ENCODE data around the gene BPHL.
"Not testable (repeated sequence)": the region's sequence is repeated elsewhere in the genome, so short reads cannot be mapped to it uniquely, and the experiment has no call there.

The BPHL gene

DNA sequence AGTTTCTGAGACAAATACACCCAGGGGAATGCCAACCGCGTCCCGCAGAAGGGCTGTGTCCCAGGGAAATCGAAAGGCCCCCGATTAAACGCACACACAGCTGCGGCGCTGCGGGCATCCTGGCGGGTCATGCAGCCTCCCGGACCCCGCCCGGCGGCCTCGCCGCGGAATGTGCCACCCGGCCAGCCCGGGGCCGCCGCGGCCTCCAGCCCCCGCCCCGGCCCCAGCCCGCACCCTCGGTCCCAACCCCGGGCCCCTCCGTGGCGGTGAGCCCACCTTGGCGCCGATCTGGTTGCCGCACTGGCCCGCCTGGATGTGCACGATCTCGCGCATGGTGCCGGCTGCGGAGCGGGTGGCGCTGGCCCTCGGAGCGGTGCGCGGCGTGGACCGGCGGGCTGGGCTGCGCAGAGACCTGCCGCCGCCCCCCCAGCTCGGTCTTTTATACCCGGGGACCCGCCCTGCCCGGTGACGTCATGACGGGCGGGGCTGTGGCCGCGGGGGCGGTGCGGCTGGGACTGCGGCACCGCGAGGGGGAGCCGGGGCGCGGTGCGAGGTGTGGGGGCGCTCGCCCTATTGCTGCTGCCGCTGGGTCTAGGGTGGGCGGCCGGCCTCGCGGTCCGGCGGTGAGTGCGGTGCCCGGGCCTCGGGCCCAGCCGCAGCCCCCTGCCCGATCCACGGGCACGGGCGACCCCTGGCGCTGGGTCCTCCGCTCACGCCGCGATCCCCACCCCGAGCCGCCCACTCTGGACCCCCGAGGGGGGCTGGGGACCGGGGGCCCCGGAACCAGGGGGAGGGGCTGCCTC is 38.8 kb downstream of the BPHL start, which contains the start of gene TUBB2A:
Gene TUBB2A (minus strand): TSS at position 414 of the 803 bp plus-strand sequence. CDS start 81 bp downstream, at position 333.
- peak; percentile 84 for DNase-seq

DNA sequence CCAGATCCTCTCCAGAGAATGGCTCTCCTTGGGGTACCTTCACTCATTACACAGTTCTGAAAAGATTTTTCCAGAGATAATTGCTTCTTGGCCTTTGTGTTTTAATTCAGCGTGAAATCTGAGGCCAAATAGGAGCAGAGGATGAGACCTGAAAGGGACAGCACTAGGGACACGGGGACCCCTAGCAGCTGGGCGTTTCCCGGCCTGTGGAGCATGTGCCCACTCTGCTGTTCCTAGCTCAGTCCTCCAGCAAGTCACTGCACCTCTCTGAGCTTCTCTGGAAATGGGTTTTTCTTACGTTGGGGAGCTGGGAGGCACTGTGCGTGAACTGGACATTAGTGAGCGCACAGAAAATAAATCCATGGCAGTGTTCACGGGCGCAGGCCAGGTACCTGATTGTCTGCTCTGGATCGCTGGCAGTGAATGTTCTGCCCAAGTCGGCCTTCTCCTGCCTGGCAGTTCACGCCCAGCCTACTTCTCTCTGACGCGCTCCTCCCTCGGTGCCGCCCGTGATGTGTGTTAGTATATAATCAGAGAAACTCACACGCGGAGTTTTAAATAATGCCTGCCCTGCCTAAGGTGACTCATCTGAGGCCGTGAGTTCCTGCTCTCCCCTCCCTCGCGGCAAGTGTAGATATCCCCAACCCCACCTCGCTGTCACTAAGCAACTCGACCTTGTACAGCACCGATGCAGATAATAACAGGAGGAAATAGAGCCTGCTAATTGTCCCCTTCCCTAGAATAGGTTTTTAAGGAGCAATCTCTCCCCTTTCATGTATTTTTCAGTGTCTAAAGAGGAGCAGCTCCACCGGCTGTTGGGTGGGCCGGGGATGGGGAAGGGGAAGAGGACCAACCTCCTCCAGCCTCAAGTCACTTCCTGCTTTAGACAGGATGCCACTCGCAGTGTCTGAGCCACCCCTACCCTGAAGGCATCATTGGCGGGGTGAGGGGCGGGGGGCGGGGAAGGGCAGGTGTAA is 41.6 kb downstream of the BPHL start:
- peak; percentile 61 for DNase-seq

DNA sequence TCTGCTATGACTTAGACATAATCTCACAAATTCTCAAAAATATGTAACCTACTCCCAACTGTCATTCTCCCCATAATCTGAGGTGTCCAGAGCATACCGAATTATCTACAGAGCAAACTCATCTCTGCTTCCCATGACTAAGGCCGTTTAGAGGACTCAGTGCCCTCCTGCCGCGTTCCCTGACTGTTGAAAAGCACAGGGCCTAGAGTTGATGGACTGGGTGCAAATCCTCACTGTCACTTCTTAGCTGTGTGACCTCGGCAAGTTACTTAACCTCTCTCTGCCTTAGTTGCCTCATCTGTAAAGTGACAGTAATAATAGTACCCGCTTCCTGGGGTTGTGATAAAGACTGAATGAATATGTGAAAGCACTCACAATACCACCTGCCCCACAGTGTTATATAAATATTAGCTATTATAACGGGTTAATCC is 43.6 kb downstream of the BPHL start:
- no peak for DNase-seq

DNA sequence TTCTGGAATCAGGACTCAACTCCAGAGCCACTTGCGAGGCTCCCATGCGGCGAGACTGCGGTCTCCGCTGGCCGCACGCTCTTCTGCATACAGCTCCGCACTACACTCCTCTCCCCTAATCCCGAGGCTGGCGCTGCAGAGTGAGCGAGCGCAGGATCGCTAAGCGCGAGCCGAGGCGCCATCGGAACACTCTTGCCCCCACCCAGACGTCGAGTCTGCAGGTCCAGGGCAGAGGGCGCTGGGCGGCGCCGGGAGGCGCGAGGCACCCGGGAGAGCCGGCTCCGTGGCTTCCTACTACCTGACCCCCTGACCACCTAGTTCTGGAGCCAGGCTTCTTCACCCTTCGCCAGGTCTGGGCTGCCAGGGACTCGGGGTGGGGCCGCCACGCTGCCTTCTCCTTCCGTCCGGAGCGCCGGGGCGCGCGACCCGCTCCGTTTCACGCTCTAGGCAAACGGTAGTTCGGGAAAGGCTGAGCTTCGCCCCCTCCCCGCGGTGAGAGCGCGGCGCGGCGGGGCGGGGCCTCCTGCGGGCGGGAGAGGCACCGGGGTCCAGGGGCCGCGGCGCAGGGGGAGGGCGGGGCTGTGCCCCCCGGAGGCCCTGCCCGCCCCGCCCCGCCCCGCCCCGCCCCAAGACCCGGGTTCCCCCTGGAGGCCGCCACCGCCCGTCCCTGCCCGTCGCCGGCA is 44.2 kb downstream of the BPHL start:
- DNase-seq: peak; percentile 66

DNA sequence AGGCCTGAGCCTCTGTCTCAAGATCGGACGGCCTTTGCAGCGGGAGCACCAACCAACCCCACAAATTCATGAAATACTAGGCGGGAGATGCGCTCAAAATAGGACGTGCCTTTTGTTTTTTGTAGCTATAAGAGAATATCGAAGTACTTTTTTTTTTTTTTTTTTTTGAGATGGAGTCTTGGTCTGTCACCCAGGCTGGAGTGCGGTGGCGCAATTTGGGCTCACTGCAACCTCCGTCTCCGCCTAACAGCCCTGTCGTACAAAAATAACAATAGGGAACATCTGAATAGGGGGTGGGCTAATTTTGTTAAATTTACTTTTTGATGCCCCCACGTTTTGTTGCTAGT is 44.7 kb downstream of the BPHL start:
- DNase-seq: no peak

DNA sequence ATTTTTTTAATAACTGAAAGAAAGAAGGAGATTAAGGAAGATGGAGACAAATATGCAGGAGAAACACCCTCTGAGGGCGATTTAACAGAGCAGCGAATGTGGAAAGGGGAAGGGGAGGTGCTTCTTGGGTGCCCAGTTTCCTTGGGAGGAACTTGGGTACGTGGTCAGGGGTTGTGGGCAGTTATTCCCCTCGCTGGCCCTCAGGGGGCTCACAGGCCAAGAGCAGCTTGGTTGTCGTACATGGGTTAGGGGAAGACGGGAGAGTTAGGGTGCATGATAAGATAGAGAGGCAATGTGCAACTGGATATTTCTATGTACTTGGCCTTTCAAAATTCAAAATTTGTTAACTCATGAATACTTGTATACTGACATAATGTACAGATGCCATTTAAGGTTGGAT is 45.9 kb downstream of the BPHL start:
- DNase-seq: no peak

DNA sequence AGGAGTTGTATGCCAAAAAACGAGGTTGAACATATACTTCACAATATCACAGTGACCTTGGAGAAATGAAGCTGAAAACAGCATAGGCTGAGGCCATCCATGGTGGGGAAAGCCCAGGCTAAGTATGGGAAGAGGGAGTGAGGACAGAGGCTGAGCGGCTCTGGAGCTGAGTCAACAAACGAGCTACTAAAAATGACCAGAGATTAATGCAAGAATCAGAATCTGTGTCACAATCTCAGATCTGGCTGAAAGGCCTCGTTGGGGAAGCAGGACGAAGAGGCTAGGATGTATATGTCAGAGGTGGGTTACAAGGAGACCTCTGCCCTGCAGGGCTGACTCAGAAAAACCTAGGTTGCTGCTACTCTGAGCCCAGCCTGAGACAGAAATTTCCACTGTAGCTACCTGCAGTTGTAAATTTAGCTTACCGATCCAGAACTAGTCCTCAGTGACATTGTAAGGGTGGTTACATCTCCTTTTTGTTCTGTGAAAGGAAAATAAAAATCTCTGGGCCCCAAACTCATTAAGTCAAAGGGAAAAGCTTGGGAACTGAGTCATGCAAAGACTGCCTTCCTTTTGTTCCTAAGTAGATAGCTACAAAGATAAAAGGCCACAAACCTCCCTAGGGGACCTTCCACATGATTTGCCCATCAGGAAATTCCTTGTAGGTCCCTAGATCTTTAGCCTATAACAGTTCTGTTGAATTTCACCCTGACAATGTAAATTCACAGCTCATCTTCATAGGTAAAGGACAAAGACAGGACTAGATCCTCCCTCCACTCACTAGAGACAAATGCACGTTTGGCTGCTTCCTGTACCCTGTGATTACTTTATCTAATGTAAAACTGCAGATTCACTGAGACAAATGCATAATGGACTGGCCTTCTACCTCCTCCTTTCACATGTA is 47.4 kb downstream of the BPHL start:
- DNase-seq: no peak

DNA sequence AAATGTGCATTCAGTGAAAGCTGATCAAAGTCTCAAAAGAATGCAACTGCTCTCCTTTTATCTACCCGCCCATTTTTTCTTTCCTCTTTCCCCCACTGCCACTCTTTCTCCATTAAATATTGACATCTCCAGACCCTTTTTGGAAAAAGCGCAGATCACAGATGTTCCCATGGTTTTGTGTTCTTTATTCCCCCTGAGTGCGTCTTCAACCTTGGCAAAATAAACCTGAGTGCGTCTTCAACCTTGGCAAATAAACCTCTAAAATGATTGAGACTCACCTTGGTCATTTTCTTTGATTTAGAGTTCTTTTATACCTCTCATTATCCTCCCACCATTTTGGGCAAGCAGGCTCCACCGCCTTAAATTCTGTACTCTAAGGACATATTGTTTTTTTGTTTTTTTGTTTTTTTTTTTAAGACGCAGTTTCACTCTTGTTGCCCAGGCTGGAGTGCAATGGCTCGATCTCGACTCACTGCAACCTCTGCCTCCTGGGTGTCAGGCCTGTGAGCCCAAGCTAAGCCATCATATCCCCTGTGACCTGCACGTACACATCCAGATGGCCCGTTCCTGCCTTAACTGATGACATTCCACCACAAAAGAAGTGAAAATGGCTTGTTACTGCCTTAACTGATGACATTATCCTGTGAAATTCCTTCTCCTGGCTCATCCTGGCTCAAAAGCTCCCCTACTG is 48.2 kb downstream of the BPHL start:
- DNase-seq: not testable (repeated sequence)

DNA sequence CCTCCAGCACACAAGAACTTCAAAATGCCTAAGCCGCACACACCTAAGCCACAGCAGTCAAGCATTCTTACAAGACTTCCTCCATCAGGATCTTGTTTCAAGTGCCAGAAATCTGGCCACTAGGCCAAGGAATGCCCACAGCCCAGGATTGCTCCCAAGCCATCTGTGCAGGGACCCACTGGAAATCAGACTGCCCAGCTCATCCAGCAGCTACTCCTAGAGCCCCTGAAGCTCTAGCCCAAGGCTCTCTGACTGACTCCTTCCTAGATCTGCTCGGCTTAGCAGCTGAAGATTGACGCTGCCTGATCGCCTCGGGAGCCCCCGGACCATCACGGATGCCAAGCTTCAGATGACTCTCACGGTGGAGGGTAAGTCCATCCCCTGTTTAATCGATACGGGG is 49.5 kb downstream of the BPHL start:
- not testable (repeated sequence) for DNase-seq

DNA sequence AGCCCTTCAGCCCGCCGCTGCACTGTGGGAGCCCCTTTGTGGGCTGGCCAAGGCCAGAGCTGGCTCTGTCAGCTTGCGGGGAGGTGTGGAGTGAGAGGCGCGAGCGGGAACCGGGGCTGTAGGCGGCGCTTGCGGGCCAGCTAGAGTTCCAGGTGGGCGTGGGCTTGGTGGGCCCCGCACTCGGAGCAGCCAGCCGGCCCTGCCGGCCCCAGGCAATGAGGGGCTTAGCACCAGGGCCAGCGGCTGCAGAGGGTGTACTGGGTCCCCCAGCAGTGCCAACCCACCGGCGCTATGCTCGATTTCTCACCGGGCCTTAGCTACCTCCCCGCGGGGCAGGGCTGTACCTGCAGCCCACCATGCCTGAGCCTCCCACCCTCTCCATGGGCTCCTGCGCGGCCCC is 52.2 kb downstream of the BPHL start:
- DNase-seq: not testable (repeated sequence)

DNA sequence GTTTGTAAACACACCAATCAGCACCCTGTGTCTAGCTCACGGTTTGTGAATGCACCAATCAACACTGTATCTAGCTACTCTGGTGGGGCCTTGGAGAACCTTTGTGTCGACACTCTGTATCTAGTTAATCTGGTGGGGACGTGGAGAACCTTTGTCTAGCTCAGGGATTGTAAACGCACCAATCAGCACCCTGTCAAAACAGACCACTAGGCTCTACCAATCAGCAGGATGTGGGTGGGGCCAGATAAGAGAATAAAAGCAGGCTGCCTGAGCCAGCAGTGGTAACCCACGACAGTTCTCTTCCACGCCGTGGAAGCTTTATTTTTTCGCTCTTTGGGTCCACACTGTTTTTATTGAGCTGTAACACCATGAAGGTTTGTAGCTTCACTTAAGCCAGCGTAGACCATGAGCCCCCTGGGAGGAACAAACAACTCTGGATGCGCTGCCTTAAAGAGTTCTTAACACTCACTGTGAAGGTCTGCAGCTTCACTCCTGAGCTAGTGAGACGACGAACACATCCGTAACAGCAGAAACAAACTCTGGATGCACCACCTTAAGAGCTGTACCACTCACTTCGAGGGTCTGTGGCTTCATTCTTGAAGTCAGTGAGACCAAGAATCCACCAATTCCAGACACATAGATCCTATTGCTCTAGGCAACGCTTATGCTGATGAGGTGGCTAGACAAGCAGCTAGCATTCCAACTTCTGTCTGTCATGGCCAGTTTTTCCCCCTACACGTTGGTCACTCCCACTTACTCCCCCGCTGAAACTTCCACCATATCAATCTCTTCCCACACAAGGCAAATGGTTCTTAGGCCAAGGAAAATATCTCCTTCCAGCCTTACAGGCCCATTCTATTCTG is 53.0 kb downstream of the BPHL start:
- DNase-seq: not testable (repeated sequence)

DNA sequence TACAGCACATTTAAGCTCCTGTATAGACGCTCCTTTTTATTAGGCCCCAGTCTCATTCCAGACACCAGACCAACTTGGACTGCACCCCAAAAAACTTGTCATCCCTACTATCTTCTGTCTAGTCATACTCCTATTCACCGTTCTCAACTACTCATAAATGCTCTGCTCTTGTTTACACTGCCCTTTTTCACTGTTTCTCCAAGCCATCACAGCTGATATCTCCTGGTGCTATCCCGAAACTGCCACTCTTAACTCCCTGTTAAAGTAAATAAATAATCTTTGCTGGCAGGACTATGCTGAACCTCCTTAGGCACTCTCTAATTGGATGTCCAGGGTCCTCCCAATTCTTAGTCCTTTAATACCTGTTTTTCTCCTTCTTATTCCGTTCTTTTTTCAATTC is 54.3 kb downstream of the BPHL start:
- not testable (repeated sequence) for DNase-seq

DNA sequence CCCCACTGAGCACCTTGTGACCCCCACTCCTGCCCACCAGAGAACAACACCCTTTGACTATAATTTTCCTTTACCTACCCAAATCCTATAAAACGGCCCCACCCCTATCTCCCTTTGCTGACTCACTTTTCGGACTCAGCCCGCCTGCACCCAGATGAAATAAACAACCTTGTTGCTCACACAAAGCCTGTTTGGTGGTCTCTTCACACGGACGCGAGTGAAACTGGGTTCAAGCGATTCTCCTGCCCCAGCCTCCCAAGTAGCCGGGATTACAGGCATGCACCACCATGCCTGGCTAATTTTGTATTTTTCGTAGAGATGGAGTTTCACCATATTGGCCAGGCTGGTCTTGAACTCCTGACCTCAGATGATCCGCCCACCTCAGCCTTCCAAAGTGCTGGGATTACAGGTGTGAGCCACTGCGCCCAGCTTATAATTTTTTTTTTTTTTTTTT is 55.2 kb downstream of the BPHL start:
- DNase-seq: not testable (repeated sequence)

DNA sequence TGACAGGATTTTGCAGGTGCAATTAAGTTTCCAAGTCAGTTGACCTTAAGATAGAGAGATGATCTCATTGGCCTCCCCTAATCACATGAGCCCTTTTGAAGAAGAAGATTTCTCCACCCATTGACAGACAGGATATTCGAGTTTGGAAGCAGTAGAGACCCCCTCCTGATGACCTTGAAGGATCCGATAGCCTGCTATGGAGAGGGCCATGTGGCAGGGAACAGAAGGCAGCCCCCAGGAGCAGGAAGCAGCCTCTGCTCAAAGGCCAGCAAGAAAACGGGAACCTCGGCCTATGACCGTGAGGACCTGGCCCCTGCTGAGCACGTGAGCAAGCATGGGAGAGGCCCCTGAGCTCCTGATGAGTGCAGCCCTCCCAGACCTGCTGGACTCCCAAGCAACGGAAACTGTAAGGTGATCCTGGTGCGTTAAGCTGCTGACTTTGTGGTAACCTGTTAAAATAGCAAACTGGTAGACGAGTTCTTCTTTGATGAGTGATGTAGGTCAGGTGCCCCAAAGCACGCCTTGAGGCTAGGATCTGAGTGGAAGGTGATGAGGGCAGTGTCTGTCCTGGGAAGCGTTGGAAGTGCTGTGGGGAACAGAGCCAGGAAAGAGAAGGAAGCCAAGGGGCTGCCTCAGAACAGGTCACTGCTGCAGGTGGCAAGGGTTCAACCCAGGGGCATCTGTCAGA is 57.3 kb downstream of the BPHL start:
- DNase-seq: no peak

DNA sequence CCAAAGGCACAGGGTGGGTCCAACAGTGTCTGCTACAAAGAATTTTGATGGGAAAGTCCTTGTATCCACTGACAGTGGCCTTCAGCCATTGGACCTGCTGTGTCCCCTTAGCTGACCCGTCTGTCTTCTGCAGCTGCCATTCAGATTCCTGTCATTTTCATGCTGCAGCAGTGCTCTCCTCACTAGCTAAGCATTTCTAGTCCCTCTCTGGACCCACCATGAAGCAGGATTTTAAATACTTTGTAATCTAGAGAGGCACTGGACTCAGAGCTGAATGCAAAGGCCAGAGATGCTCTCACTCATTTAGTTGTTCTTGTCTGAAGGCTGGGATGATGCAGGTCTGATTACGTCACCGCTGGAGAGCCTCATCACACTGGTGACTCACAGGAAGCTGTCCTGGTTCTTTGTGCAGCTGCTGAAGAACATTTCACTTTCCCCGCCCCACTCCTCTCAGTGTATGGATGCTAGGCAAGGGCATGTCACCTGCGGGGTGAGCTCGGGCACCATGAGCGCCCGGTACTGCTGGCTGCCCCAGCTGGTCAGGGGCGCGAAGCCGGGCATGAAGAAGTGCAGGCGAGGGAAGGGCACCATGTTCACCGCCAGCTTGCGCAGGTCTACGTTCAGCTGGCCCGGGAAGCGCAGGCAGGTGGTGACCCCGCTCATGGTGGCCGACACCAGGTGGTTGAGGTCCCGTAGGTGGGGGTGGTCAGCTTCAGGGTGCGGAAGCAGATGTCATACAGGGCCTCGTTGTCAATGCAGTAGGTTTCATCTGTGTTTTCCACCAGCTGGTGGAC is 58.2 kb downstream of the BPHL start:
- peak; percentile 71 for DNase-seq

DNA sequence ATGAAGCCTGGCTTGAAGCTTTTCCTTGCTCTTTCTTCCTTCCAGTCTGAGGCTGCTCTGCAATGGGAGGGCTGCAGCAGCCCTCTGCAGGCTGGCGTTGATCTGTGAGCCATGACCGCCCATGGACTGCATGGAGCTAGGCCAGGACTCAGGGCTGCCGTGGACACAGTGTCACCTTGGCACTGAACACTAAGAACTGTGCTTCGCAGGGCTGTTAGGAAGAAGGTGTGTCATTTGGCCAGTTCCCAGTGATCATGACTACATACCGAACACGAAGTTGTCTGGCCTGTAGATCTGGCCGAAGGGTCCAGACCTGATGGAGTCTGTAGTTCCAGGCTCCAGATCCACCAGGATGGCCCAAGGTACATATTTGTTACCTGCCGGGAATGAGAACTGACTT is 60.2 kb downstream of the BPHL start:
- DNase-seq: not testable (repeated sequence)

DNA sequence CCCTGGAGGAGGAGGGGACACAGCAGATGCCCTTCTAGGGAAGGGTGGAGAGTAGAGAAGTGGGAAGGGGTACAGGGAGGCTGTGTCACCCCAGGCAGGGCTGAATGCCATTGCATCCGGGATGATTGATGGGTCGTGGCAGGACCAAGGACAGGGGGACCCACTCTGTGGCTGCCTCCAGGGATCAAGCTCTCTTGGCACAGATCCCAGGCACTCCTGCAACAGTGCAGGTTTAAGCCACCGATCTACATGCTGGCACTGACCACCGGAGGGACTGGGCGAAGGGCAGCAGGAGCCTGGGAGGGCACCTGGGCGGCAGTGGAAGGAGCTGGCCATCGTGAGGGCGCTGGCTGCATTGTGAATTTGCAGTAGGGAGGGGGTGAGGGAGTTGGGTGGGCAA is 61.4 kb downstream of the BPHL start:
- DNase-seq: not testable (repeated sequence)

DNA sequence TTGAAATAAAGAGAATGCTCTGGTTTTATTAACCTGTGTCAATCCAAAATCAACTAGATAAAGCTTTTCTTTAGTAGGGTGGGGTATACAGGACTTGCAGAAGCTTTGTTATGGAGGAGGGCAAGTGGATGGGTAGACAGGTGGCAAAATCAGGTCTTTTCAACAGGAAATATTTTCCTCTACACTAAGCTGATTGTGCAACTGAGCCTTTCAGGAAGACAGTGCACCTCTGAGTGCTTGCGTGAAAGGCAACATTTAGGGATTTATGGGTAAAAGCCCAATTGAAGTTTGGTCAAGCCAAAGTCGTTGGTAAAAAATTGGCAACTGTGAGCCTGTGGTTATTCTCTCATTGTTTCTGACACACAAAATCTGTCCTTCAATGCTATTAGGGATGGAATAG is 62.6 kb downstream of the BPHL start:
- no peak for DNase-seq

DNA sequence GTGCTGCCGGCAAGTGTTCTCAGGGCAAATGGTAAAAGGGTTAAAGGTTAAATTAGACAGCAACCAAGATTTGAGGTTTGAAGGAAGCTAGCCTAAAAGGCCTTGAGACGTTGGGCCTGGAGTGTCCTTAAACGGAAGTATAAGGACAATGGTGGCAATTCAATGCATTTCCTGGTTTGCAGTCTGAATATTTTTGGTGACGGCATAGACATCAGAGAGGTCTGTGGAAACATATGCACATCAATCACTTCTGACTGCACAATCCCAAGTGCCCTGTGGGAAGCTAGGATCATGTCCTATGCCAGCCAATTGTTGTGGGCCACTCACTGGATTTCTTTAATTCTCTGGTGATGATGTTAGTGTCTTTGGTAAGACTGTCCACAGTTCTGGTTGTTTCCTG is 64.6 kb downstream of the BPHL start:
- no peak for DNase-seq
